ENCODE data around the gene PRSS27. TPM values are rescaled to one million over a fixed set of nuclear protein-coding genes. Genes with fewer than 3 reads are reported as not detected.

PRSS27 gene
- total RNA-seq, 2 donors from 2014 or later, result 3.7 to 4.2 TPM

DNA sequence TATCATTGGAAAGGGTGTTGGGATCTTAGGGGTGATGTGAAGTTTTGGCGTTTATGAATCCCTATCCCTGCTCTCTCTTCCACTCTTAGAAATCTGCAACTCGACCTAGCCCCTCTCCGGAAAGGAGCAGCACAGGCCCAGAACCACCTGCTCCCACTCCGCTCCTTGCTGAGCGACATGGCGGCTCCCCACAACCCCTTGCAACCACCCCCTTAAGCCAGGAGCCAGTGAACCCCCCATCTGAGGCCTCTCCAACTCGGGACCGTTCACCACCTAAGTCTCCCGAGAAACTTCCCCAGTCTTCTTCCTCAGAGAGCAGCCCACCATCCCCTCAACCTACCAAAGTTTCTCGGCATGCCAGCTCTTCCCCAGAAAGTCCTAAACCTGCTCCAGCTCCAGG is 41.4 kb upstream of the PRSS27 start:
- Mint-ChIP-seq H3K36me3 (ENCODE audit: low read depth) (peaks cover 100% of the 10 kb centered on the region), H3K4me3 (no peak overlapping the region), H3K27me3 (ENCODE audit: insufficient read depth) (no peaks in the 10 kb centered on the region), H3K9me3 (peaks cover 23% of the 10 kb centered on the region), H3K4me1 (no peaks in the 10 kb centered on the region), H3K27ac (no peak overlapping the region)
- no peak for DNase-seq
- Histone ChIP-seq H3K9me3 (ENCODE audit: control insufficient read depth, low read length) (peaks cover 51% of the 10 kb centered on the region), H3K4me1 (ENCODE audit: control insufficient read depth, insufficient read depth, low read length) (no peaks in the 10 kb centered on the region), H3K36me3 (ENCODE audit: control insufficient read depth, insufficient read depth, low read length) (peaks cover 100% of the 10 kb centered on the region), H3K27me3 (ENCODE audit: control insufficient read depth, insufficient read depth, low read length, poor library complexity, severe bottlenecking) (no peaks in the 10 kb centered on the region), H3K9ac (ENCODE audit: extremely low read depth, low read length, poor library complexity, severe bottlenecking) (no peak overlapping the region), H3K4me3 (ENCODE audit: low read length) (no peak overlapping the region), H3K27ac (ENCODE audit: low read depth, low read length) (no peak overlapping the region)
- 92 to 100% methylated on average over 6 to 10 of the region's 10 CpGs for WGBS, 2 experiments (ENCODE audit: insufficient coverage in 1 of 2, insufficient read length in 1 of 2)
- TF ChIP-seq, protein P1, sequence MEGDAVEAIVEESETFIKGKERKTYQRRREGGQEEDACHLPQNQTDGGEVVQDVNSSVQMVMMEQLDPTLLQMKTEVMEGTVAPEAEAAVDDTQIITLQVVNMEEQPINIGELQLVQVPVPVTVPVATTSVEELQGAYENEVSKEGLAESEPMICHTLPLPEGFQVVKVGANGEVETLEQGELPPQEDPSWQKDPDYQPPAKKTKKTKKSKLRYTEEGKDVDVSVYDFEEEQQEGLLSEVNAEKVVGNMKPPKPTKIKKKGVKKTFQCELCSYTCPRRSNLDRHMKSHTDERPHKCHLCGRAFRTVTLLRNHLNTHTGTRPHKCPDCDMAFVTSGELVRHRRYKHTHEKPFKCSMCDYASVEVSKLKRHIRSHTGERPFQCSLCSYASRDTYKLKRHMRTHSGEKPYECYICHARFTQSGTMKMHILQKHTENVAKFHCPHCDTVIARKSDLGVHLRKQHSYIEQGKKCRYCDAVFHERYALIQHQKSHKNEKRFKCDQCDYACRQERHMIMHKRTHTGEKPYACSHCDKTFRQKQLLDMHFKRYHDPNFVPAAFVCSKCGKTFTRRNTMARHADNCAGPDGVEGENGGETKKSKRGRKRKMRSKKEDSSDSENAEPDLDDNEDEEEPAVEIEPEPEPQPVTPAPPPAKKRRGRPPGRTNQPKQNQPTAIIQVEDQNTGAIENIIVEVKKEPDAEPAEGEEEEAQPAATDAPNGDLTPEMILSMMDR (conservative IDR thresholded peaks at IDR 0.05), result no peak

DNA sequence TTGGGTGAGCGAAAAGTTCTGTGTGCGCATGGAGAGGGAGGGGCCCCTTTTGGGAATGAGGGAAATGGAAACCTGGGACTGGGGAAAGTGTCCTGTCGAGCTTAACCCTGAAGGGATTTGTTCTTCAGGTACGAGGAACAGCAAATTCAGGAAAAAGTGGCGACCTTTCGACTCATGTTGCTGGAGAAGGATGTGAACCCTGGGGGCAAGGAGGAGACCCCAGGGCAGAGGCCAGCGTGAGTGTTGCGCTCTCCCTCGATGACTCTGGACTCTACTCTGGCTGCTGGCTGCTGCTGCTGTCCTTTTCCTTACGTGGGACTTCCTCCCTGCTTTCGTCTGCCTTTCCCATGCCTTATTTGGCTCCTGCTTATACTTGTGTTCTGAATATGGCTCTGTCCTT is 37.3 kb upstream of the PRSS27 start:
- TF ChIP-seq, protein P1 (conservative IDR thresholded peaks at IDR 0.05), result no peak
- peaks cover 21% of the 10 kb centered on the region for H3K4me1 Mint-ChIP-seq
- peak overlapping the region; percentile 64 for H3K27ac Mint-ChIP-seq
- H3K9me3 ChIP-seq (ENCODE audit: control insufficient read depth, low read length), result peaks cover 23% of the 10 kb centered on the region
- peaks cover 78% of the 10 kb centered on the region for H3K36me3 ChIP-seq (ENCODE audit: control insufficient read depth, insufficient read depth, low read length)
- no peak overlapping the region for H3K27ac ChIP-seq (ENCODE audit: low read depth, low read length)
- no peaks in the 10 kb centered on the region for H3K27me3 Mint-ChIP-seq (ENCODE audit: insufficient read depth)
- H3K9ac ChIP-seq (ENCODE audit: extremely low read depth, low read length, poor library complexity, severe bottlenecking), result no peak overlapping the region
- 94 to 98% methylated on average over 9 to 11 of the region's 11 CpGs for WGBS, 2 experiments (ENCODE audit: insufficient coverage in 1 of 2, insufficient read length in 1 of 2)
- H3K36me3 Mint-ChIP-seq (ENCODE audit: low read depth), result peaks cover 83% of the 10 kb centered on the region
- H3K4me3 ChIP-seq (ENCODE audit: low read length), result no peak overlapping the region
- H3K9me3 Mint-ChIP-seq, result peaks cover 13% of the 10 kb centered on the region
- no peaks in the 10 kb centered on the region for H3K4me1 ChIP-seq (ENCODE audit: control insufficient read depth, insufficient read depth, low read length)
- no peak for DNase-seq
- H3K4me3 Mint-ChIP-seq, result no peak overlapping the region
- no peaks in the 10 kb centered on the region for H3K27me3 ChIP-seq (ENCODE audit: control insufficient read depth, insufficient read depth, low read length, poor library complexity, severe bottlenecking)

DNA sequence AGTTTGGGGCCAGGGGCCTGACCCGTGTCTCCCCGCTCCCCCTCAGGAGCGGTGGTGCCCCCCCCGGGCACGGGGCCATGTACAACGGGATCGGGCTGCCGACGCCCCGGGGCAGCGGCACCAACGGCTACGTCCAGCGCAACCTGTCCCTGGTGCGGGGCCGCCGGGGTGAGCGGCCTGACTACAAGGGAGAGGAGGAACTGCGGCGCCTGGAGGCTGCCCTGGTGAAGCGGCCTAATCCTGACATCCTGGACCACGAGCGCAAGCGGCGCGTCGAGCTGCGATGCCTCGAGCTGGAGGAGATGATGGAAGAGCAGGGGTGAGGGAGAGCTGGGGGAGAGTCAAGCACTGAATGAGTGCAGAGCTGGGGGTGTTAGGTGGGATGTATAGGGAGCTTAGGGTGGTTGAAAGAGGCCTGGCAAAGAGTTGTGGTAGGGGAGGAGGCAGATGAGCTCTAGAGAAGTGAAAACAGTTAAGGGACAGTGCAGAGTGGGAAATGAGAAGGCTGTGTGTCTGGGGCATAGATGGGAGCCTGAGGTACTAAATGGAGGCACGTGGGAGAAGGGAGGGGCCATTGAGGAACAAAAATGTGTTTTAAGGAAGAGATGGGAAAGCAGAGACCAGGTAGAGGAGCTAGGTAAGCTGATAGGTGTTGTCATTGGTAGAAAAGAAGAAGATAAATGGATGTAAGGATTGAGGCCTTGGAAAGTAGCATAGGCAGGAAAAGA is 36.4 kb upstream of the PRSS27 start:
- no peak overlapping the region for H3K4me3 ChIP-seq (ENCODE audit: low read length)
- Mint-ChIP-seq H3K4me3 (no peak overlapping the region), H3K36me3 (ENCODE audit: low read depth) (peaks cover 75% of the 10 kb centered on the region), H3K27ac (peak overlapping the region; percentile 64), H3K4me1 (peaks cover 22% of the 10 kb centered on the region), H3K9me3 (peaks cover 4% of the 10 kb centered on the region), H3K27me3 (ENCODE audit: insufficient read depth) (no peaks in the 10 kb centered on the region)
- H3K36me3 ChIP-seq (ENCODE audit: control insufficient read depth, insufficient read depth, low read length), result peaks cover 69% of the 10 kb centered on the region
- 94 to 96% methylated on average over 28 to 30 of the region's 30 CpGs for WGBS, 2 experiments (ENCODE audit: insufficient coverage in 1 of 2, insufficient read length in 1 of 2)
- TF ChIP-seq, protein P1 (conservative IDR thresholded peaks at IDR 0.05), result no peak
- DNase-seq, result no peak
- H3K9ac ChIP-seq (ENCODE audit: extremely low read depth, low read length, poor library complexity, severe bottlenecking), result no peak overlapping the region
- H3K9me3 ChIP-seq (ENCODE audit: control insufficient read depth, low read length), result peaks cover 14% of the 10 kb centered on the region
- H3K27ac ChIP-seq (ENCODE audit: low read depth, low read length), result no peak overlapping the region
- H3K27me3 ChIP-seq (ENCODE audit: control insufficient read depth, insufficient read depth, low read length, poor library complexity, severe bottlenecking), result no peaks in the 10 kb centered on the region
- no peaks in the 10 kb centered on the region for H3K4me1 ChIP-seq (ENCODE audit: control insufficient read depth, insufficient read depth, low read length)

Measured in endodermal cell (in vitro differentiated cells).